HL-60 (cell line): Measurements from ENCODE around the gene ADAMTS3.

ENCODE experiments used
- DNase-seq, 2 experiments: peaks; one replicate each; pipeline ENCODE4 v3.0.0-alpha.2; 2010 to 2020; ENCODE audit warnings: low read depth in 1 of 2, low spot score in 1 of 2
- H3K27ac ChIP-seq: fragments of 250-450 bp; sonication (Bioruptor Pico); replicated peaks from 2 replicates; pipeline ENCODE4 v1.5.1; 2020; ENCODE audit warnings: mild to moderate bottlenecking, moderate library complexity
- H3K27me3 ChIP-seq: fragments of 250-450 bp; sonication (Bioruptor Pico); 2 replicates; pipeline ENCODE4 v1.5.1; 2021; ENCODE audit warnings: mild to moderate bottlenecking, moderate library complexity; ENCODE audit not compliant: insufficient read depth, poor library complexity, severe bottlenecking
- H3K4me3 ChIP-seq: replicated peaks from 2 replicates; pipeline ENCODE4 v1.5.1; 2011; ENCODE audit warnings: mild to moderate bottlenecking, control low read depth, low read length; ENCODE audit not compliant: insufficient read depth
- CTCF ChIP-seq: IDR thresholded peaks from one replicate; pipeline ENCODE4 v1.5.1; 2011; ENCODE audit warnings: low read length, control low read depth, inconsistent platforms; ENCODE audit not compliant: insufficient read depth
- GABPA ChIP-seq: IDR thresholded peaks from 2 replicates; pipeline ENCODE4 v1.6.1; 2012; ENCODE audit warnings: low read depth
- POLR2AphosphoS5 ChIP-seq: IDR thresholded peaks from 2 replicates; pipeline ENCODE4 v1.6.1; 2012; ENCODE audit warnings: low read depth
- REST ChIP-seq: IDR thresholded peaks from 2 replicates; pipeline ENCODE4 v1.6.1; 2012; ENCODE audit warnings: low read depth; ENCODE audit not compliant: insufficient replicate concordance
- SPI1 ChIP-seq: IDR thresholded peaks from 2 replicates; pipeline ENCODE4 v1.6.1; 2012; ENCODE audit warnings: low read depth, mild to moderate bottlenecking, borderline replicate concordance

Gene ADAMTS3

GRCh38 chr4:72567821-72568675 lies 973 bp downstream of the ADAMTS3 start:
- TF ChIP-seq GABPA (no peak), CTCF (no peak), SPI1 (peak; percentile 75), REST (no peak), POLR2AphosphoS5 (no peak)
- no peak overlapping the region for H3K4me3 ChIP-seq
- peak in 1 of 2 experiments; percentile 20 for DNase-seq
- H3K27ac ChIP-seq, result no peak overlapping the region
- peaks cover 28% of the 10 kb centered on the region for H3K27me3 ChIP-seq

- no peak for DNase-seq
- no peak overlapping the region for H3K4me3 ChIP-seq
- H3K27ac ChIP-seq, result no peak overlapping the region
- TF ChIP-seq SPI1 (peak; percentile 61), REST (no peak)
- peaks cover 28% of the 10 kb centered on the region for H3K27me3 ChIP-seq
These were observed 2.0 kb downstream of the ADAMTS3 start for GRCh38 chr4:72567036-72567435.

- Histone ChIP-seq H3K4me3 (no peak overlapping the region), H3K27me3 (peaks cover 28% of the 10 kb centered on the region), H3K27ac (no peak overlapping the region)
- no peak for DNase-seq
- TF ChIP-seq SPI1, result no peak
These were observed 2.5 kb downstream of the ADAMTS3 start for GRCh38 chr4:72566464-72566972.

- Histone ChIP-seq H3K27ac (no peak overlapping the region), H3K27me3 (peaks cover 23% of the 10 kb centered on the region), H3K4me3 (no peak overlapping the region)
- DNase-seq, result no peak
- TF ChIP-seq SPI1 (no peak), CTCF (no peak), POLR2AphosphoS5 (no peak)
These were observed 4.2 kb downstream of the ADAMTS3 start for GRCh38 chr4:72564789-72565188.
